OCI-LY1 (cell line): Measurements from ENCODE around the gene SLAIN2.

ENCODE experiments used
- H2AFZ ChIP-seq: fragments of 200-600 bp; sonication (generic), shearing (Covaris generic); 2 replicates; pipeline ENCODE4 v1.6.0; 2014; ENCODE audit warnings: antibody characterized with exemption, mild to moderate bottlenecking, low read length
- H3F3A ChIP-seq: fragments of 200-600 bp; sonication (generic), shearing (Covaris generic); 2 replicates; pipeline ENCODE4 v1.6.0; 2014; ENCODE audit warnings: mild to moderate bottlenecking, antibody characterized with exemption, low read length, moderate library complexity; ENCODE audit not compliant: insufficient read depth
- H3K27ac ChIP-seq: fragments of 200-600 bp; sonication (generic); 2 replicates; pipeline ENCODE4 v1.5.1; 2014; ENCODE audit warnings: low read length, mixed run types, mild to moderate bottlenecking, low read depth; ENCODE audit not compliant: poor library complexity, severe bottlenecking
- H3K27me3 ChIP-seq: fragments of 200-600 bp; sonication (generic); 2 replicates; pipeline ENCODE4 v1.6.0; 2014; ENCODE audit warnings: antibody characterized with exemption, mild to moderate bottlenecking, low read length, moderate library complexity; ENCODE audit not compliant: insufficient read depth
- H3K36me3 ChIP-seq: fragments of 200-600 bp; sonication (generic); 2 replicates; pipeline ENCODE4 v1.6.1; 2014; ENCODE audit warnings: mild to moderate bottlenecking, antibody characterized with exemption, low read length, moderate library complexity, mixed read lengths; ENCODE audit not compliant: insufficient read depth
- H3K4me1 ChIP-seq: fragments of 200-600 bp; sonication (generic); 2 replicates; pipeline ENCODE4 v1.5.1; 2014; ENCODE audit warnings: mild to moderate bottlenecking, low read length, moderate library complexity; ENCODE audit not compliant: insufficient read depth, severe bottlenecking
- H3K4me2 ChIP-seq: fragments of 200-600 bp; sonication (generic), shearing (Covaris generic); 2 replicates; pipeline ENCODE4 v1.6.1; 2014; ENCODE audit warnings: low read length
- H3K4me3 ChIP-seq: fragments of 200-600 bp; sonication (generic); 2 replicates; pipeline ENCODE4 v1.5.1; 2014; ENCODE audit warnings: low read length, low read depth, mild to moderate bottlenecking, mixed read lengths; ENCODE audit not compliant: poor library complexity, severe bottlenecking
- H3K79me2 ChIP-seq: fragments of 200-600 bp; shearing (Covaris generic); 2 replicates; pipeline ENCODE4 v1.6.1; 2016; ENCODE audit warnings: mixed run types, low read length, mixed read lengths; ENCODE audit not compliant: insufficient read depth
- H3K9ac ChIP-seq: fragments of 200-600 bp; sonication (generic), shearing (Covaris generic); 2 replicates; pipeline ENCODE4 v1.6.1; 2014; ENCODE audit warnings: mild to moderate bottlenecking, low read length, mixed read lengths
- H3K9me2 ChIP-seq: fragments of 200-600 bp; sonication (generic), shearing (Covaris generic); 2 replicates; pipeline ENCODE4 v1.6.1; 2014; ENCODE audit warnings: low read depth, mild to moderate bottlenecking, low read length, mixed read lengths
- H3K9me3 ChIP-seq: fragments of 200-600 bp; shearing (Covaris generic); 2 replicates; pipeline ENCODE4 v1.6.1; 2014; ENCODE audit warnings: low read length, mixed read lengths
- H4K20me1 ChIP-seq: fragments of 200-600 bp; sonication (generic), shearing (Covaris generic); 2 replicates; pipeline ENCODE4 v1.6.0; 2016; ENCODE audit warnings: mild to moderate bottlenecking, low read length; ENCODE audit not compliant: insufficient read depth
- CTCF ChIP-seq: fragments of 200-600 bp; sonication (generic), shearing (Covaris generic); IDR thresholded peaks from 2 replicates; pipeline ENCODE4 v1.5.1; 2017; ENCODE audit warnings: mild to moderate bottlenecking, antibody characterized with exemption, low read length, moderate library complexity, mixed read lengths
- EZH2 ChIP-seq: fragments of 200-600 bp; sonication (generic), shearing (Covaris generic); IDR thresholded peaks from 2 replicates; pipeline ENCODE4 v1.8.0; 2017; ENCODE audit warnings: borderline replicate concordance, mixed run types, mild to moderate bottlenecking, antibody characterized with exemption, low read length, moderate library complexity, mixed read lengths

SLAIN2 gene

GRCh38 chr4:48300004-48300403 is 41.3 kb upstream of the SLAIN2 start:
- TF ChIP-seq EZH2 (no peak), CTCF (no peak)
- Histone ChIP-seq H3F3A (no peaks in the 10 kb centered on the region), H3K9ac (no peak overlapping the region), H3K4me3 (no peak overlapping the region), H3K9me2 (no peaks in the 10 kb centered on the region), H3K4me1 (no peaks in the 10 kb centered on the region), H2AFZ (no peak overlapping the region), H3K36me3 (no peaks in the 10 kb centered on the region), H3K9me3 (no peaks in the 10 kb centered on the region), H3K79me2 (no peaks in the 10 kb centered on the region), H3K4me2 (no peak overlapping the region), H4K20me1 (no peaks in the 10 kb centered on the region), H3K27me3 (no peaks in the 10 kb centered on the region), H3K27ac (no peak overlapping the region)

GRCh38 chr4:48305508-48305907 is 35.8 kb upstream of the SLAIN2 start:
- no peaks in the 10 kb centered on the region for H3K36me3 ChIP-seq
- H3K9me2 ChIP-seq, result no peaks in the 10 kb centered on the region
- TF ChIP-seq CTCF, result no peak
- no peak for TF ChIP-seq EZH2
- no peak overlapping the region for H3K4me2 ChIP-seq
- no peaks in the 10 kb centered on the region for H3K4me1 ChIP-seq
- no peak overlapping the region for H3K27ac ChIP-seq
- H3K4me3 ChIP-seq, result no peak overlapping the region
- H3K27me3 ChIP-seq, result no peaks in the 10 kb centered on the region
- H3K79me2 ChIP-seq, result no peaks in the 10 kb centered on the region
- H4K20me1 ChIP-seq, result no peaks in the 10 kb centered on the region
- H2AFZ ChIP-seq, result no peak overlapping the region
- no peak overlapping the region for H3K9ac ChIP-seq
- H3K9me3 ChIP-seq, result no peaks in the 10 kb centered on the region
- no peaks in the 10 kb centered on the region for H3F3A ChIP-seq

GRCh38 chr4:48307528-48307927 is 33.8 kb upstream of the SLAIN2 start:
- H3K27ac ChIP-seq, result no peak overlapping the region
- H3K4me1 ChIP-seq, result no peaks in the 10 kb centered on the region
- H3K9me2 ChIP-seq, result no peaks in the 10 kb centered on the region
- no peaks in the 10 kb centered on the region for H3K36me3 ChIP-seq
- no peaks in the 10 kb centered on the region for H4K20me1 ChIP-seq
- no peaks in the 10 kb centered on the region for H3F3A ChIP-seq
- H3K27me3 ChIP-seq, result no peaks in the 10 kb centered on the region
- H3K4me2 ChIP-seq, result no peak overlapping the region
- no peak overlapping the region for H3K4me3 ChIP-seq
- no peak overlapping the region for H3K9ac ChIP-seq
- no peaks in the 10 kb centered on the region for H3K9me3 ChIP-seq
- no peak for TF ChIP-seq CTCF
- no peak for TF ChIP-seq EZH2
- H3K79me2 ChIP-seq, result no peaks in the 10 kb centered on the region
- no peak overlapping the region for H2AFZ ChIP-seq
